Caco-2 (cell line): ENCODE results near the gene ANAPC7. TPM values are rescaled to one million over a fixed set of nuclear protein-coding genes. Genes with fewer than 3 reads are reported as not detected.
A peak's percentile ranks its signal among the peaks of the same experiment; 100 is the strongest.

Experiments used
- BruUV-seq: library from RNA; stranded (reverse); fragments of 400-500 nt; replicated peaks from 2 replicates; lab custom pipeline; 2021; lab: Mats Ljungman, UMichigan
- CTCF ChIA-PET: fragments of 300-600 bp; sonication (Branson Sonifier 250); formaldehyde crosslinking; loops from one replicate; lab custom pipeline; 2022; ENCODE audit warnings: antibody characterized with exemption; lab: Charles Lee
- POLR2A ChIA-PET: fragments of 300-600 bp; sonication (Branson Sonifier 250); formaldehyde crosslinking; loops from one replicate; lab custom pipeline; 2022; ENCODE audit warnings: antibody characterized with exemption; lab: Charles Lee
- DNase-seq, 2 experiments: peaks; one replicate each; pipeline versions ENCODE4 v3.0.0 to v3.0.0-alpha.2; 2020 to 2022
- H3K27me3 ChIP-seq: replicated peaks from 2 replicates; pipeline ENCODE4 v1.6.0; 2011; ENCODE audit warnings: low read length; ENCODE audit not compliant: control insufficient read depth, insufficient read depth
- H3K36me3 ChIP-seq: 2 replicates; pipeline ENCODE4 v1.5.1; 2011; ENCODE audit warnings: low read length; ENCODE audit not compliant: control insufficient read depth, insufficient read depth
- H3K4me1 ChIP-seq: fragments of 250-450 bp; sonication (Bioruptor Pico); 2 replicates; pipeline ENCODE4 v1.5.1; 2020; ENCODE audit warnings: mild to moderate bottlenecking
- H3K4me3 ChIP-seq: 2 replicates; pipeline ENCODE4 v1.5.1; 2011; ENCODE audit warnings: low read depth, mild to moderate bottlenecking, control low read depth, low read length
- H3K9me3 ChIP-seq: fragments of 250-450 bp; sonication (Bioruptor Pico); 2 replicates; pipeline ENCODE4 v1.5.1; 2020; ENCODE audit warnings: mild to moderate bottlenecking, moderate library complexity
- H3K27ac Mint-ChIP-seq: one replicate; pipeline ENCODE4 v1.8.0; 2022; ENCODE audit warnings: mixed read lengths; ENCODE audit not compliant: unreplicated experiment
- H3K27me3 Mint-ChIP-seq: one replicate; pipeline ENCODE4 v1.8.0; 2022; ENCODE audit warnings: mixed read lengths; ENCODE audit not compliant: insufficient read depth, unreplicated experiment
- H3K36me3 Mint-ChIP-seq: one replicate; pipeline ENCODE4 v1.8.0; 2022; ENCODE audit warnings: mild to moderate bottlenecking, mixed read lengths; ENCODE audit not compliant: insufficient read depth, unreplicated experiment
- H3K4me1 Mint-ChIP-seq: one replicate; pipeline ENCODE4 v1.8.0; 2022; ENCODE audit warnings: low read depth, mixed read lengths; ENCODE audit not compliant: unreplicated experiment
- H3K4me3 Mint-ChIP-seq: one replicate; pipeline ENCODE4 v1.8.0; 2022; ENCODE audit warnings: mild to moderate bottlenecking, moderate library complexity, mixed read lengths; ENCODE audit not compliant: unreplicated experiment
- H3K9me3 Mint-ChIP-seq: one replicate; pipeline ENCODE4 v1.8.0; 2022; ENCODE audit warnings: mixed read lengths; ENCODE audit not compliant: unreplicated experiment
- intact Hi-C: fragments of 100-400 bp; cut with micrococcal nuclease; formaldehyde crosslinking; loops from one replicate; pipeline ENCODE4 v1.10.0; 2022; ENCODE audit not compliant: unreplicated experiment
- total RNA-seq: library from RNA; stranded (reverse); gene quantifications from 2 replicates; pipeline ENCODE4 v1.2.3, GENCODE V29; 2022
- TF ChIP-seq, protein P1 (sequence below), 2 experiments: fragments of 200-600 bp in 1 of 2; IDR thresholded peaks; 1 replicate in 1 of 2; 2 replicates in 1 of 2; pipeline versions ENCODE4 v1.5.1 to v1.8.0; 2011 to 2022; ENCODE audit warnings: antibody characterized with exemption in 1 of 2, control low read depth in 1 of 2, inconsistent platforms in 1 of 2, low read depth in 1 of 2, low read length in 1 of 2, mild to moderate bottlenecking in 1 of 2, moderate library complexity in 1 of 2; ENCODE audit not compliant: insufficient read depth in 1 of 2, severe bottlenecking in 1 of 2, unreplicated experiment in 1 of 2

Gene ANAPC7
- total RNA-seq, 1 experiment from 2014 or later = 93.8 TPM

DNA sequence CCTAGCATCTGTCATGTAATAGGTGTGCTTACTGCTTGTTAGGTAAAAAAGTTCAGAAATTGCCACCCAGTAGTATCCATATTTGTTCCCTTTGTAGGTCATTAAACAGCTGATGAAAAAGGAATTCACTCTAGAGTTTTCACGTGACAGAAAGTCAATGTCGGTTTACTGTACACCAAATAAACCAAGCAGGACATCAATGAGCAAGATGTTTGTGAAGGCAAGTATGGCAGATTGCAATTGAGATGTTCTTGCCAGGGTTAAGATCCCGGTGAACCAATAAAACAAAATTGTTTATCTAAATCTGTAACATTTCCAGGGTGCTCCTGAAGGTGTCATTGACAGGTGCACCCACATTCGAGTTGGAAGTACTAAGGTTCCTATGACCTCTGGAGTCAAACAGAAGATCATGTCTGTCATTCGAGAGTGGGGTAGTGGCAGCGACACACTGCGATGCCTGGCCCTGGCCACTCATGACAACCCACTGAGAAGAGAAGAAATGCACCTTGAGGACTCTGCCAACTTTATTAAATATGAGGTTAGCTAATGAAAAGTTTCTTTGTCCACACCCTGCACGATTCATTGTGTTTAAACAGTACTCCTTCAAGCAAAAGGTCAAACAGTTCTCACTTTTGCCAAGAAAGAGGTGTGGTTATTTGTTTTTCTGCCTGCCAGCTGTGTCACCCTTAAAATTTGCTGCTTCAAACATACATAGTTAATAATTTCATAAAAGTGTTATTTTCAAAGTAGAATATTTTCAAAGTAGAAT, 64.1 kb downstream of the ANAPC7 start:
- CTCF ChIA-PET = interaction anchor here (0.6 kb wide), 1 partner anchor 92 kb away, joined by 6 read pairs; no protein-coding TSS in a partner anchor
- TF ChIP-seq, protein P1, sequence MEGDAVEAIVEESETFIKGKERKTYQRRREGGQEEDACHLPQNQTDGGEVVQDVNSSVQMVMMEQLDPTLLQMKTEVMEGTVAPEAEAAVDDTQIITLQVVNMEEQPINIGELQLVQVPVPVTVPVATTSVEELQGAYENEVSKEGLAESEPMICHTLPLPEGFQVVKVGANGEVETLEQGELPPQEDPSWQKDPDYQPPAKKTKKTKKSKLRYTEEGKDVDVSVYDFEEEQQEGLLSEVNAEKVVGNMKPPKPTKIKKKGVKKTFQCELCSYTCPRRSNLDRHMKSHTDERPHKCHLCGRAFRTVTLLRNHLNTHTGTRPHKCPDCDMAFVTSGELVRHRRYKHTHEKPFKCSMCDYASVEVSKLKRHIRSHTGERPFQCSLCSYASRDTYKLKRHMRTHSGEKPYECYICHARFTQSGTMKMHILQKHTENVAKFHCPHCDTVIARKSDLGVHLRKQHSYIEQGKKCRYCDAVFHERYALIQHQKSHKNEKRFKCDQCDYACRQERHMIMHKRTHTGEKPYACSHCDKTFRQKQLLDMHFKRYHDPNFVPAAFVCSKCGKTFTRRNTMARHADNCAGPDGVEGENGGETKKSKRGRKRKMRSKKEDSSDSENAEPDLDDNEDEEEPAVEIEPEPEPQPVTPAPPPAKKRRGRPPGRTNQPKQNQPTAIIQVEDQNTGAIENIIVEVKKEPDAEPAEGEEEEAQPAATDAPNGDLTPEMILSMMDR (IDR thresholded peaks at IDR 0.05; ENCODE audit: insufficient read depth in 1 of 2, low read depth in 1 of 2, low read length in 1 of 2, severe bottlenecking in 1 of 2, unreplicated experiment in 1 of 2) = no peak
- no peaks in the 10 kb centered on the region for H3K27me3 Mint-ChIP-seq

DNA sequence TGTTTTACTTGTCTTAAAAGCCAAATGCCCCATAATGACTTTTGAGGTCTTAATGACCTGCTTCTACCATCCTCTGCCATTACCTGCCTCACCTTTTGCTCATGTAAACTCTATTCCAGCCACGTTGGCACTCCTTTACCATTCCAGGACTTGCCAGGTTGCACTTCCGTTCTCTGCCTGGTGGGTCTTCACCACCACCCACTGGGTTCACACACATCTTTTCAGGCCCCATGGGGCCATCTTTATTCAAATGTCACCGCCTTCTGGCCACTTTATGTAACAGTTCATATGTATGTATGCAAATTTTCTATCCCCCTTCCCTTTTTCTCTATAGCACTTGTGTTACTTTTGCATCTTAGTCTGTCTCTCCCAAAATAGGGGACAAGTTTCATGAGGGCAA, 64.8 kb downstream of the ANAPC7 start:
- no peaks in the 10 kb centered on the region for H3K9me3 Mint-ChIP-seq
- TF ChIP-seq, protein P1 (IDR thresholded peaks at IDR 0.05; ENCODE audit: insufficient read depth in 1 of 2, low read depth in 1 of 2, low read length in 1 of 2, severe bottlenecking in 1 of 2, unreplicated experiment in 1 of 2) = peak in 1 of 2 experiments; percentile 17
- H3K36me3 ChIP-seq = peaks cover 12% of the 10 kb centered on the region
- intact Hi-C loops = loop anchor here (1.0 kb wide), 1 partner anchor 238 kb away; no protein-coding TSS in a partner anchor
- ChIA-PET CTCF (no interaction called here), POLR2A (no interaction called here)
- H3K9me3 ChIP-seq = no peaks in the 10 kb centered on the region
- no peaks in the 10 kb centered on the region for H3K4me1 Mint-ChIP-seq
- peaks cover 99% of the 10 kb centered on the region for H3K36me3 Mint-ChIP-seq
- DNase-seq = no peak
- H3K4me3 ChIP-seq = no peak overlapping the region
- H3K4me3 Mint-ChIP-seq = no peak overlapping the region
- BruUV-seq = no TSS peak
- no peaks in the 10 kb centered on the region for H3K27me3 ChIP-seq
- no peak overlapping the region for H3K27ac Mint-ChIP-seq
- no peaks in the 10 kb centered on the region for H3K4me1 ChIP-seq
- H3K27me3 Mint-ChIP-seq = no peaks in the 10 kb centered on the region

More for the DNA sequence above, 64.1 kb downstream of the ANAPC7 start:
- no peak for DNase-seq
- BruUV-seq = no TSS peak
- Mint-ChIP-seq H3K4me1 (no peaks in the 10 kb centered on the region), H3K9me3 (no peaks in the 10 kb centered on the region), H3K36me3 (peaks cover 99% of the 10 kb centered on the region), H3K27ac (no peak overlapping the region), H3K4me3 (no peak overlapping the region)
- Histone ChIP-seq H3K36me3 (peaks cover 12% of the 10 kb centered on the region), H3K9me3 (no peaks in the 10 kb centered on the region), H3K4me3 (no peak overlapping the region), H3K4me1 (no peaks in the 10 kb centered on the region), H3K27me3 (no peaks in the 10 kb centered on the region)
- intact Hi-C loops = loop anchor here (1.0 kb wide), 1 partner anchor 239 kb away; no protein-coding TSS in a partner anchor
- POLR2A ChIA-PET = interaction anchor here (0.6 to 0.7 kb wide), 2 partner anchors 62 to 85 kb away, joined by 4 to 5 read pairs; no protein-coding TSS in a partner anchor

DNA sequence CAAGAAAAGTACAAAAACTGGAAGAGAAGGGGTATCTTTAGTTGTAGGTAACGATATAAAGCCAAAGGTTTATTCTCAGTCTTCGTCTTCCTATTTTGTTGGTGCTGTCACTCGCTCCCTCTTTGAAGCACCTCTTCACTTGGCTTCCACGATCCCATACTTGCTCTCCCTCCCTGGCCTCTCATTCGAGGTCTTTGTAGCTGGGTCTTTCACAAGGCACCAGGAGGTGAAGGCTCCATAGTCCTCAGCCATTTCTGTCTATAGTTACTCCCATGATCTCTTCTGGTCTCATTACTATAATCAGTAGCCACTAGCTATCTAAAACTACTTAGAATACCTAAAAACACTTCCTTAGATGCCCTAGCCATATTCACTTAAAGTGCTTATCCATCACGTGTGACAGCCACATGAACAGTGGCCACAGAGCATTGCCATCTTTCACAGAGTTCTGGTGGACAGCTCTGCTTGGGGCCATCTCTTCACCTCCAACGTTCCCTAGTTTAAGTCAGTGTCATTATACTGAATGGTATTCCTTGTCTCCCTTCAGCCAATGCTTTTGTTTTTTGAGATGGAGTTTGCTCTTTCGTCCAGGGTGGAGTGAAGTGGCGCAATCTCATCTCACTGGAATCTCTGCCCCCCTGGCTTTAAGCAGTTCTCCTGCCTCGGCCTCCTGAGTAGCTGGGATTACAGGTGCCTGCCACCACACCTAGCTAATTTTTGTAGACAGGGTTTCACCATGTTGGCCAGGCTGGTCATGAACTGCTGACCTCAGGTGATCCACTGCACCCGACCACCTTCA, 65.4 kb downstream of the ANAPC7 start:
- Histone ChIP-seq H3K4me3 (no peak overlapping the region), H3K9me3 (no peaks in the 10 kb centered on the region), H3K27me3 (no peaks in the 10 kb centered on the region), H3K36me3 (peaks cover 12% of the 10 kb centered on the region), H3K4me1 (no peaks in the 10 kb centered on the region)
- Mint-ChIP-seq H3K9me3 (no peaks in the 10 kb centered on the region), H3K4me3 (no peak overlapping the region), H3K27ac (no peak overlapping the region), H3K36me3 (peaks cover 99% of the 10 kb centered on the region), H3K4me1 (no peaks in the 10 kb centered on the region), H3K27me3 (no peaks in the 10 kb centered on the region)
- no TSS peak for BruUV-seq
- TF ChIP-seq, protein P1 (IDR thresholded peaks at IDR 0.05; ENCODE audit: insufficient read depth in 1 of 2, low read depth in 1 of 2, low read length in 1 of 2, severe bottlenecking in 1 of 2, unreplicated experiment in 1 of 2) = no peak
- intact Hi-C loops = no loop called here
- DNase-seq = no peak
- CTCF ChIA-PET = no interaction called here
- POLR2A ChIA-PET = no interaction called here
